HG02678 (cell line): ENCODE data around the gene CHRNB1.

ENCODE experiments used
- ATAC-seq: cut with Tn5 transposase; IDR thresholded peaks from one replicate; pipeline ENCODE4 v1.9.1; 2021; ENCODE audit warnings: mild to moderate bottlenecking, moderate library complexity; ENCODE audit not compliant: unreplicated experiment

Gene CHRNB1

GRCh38 chr17:7444682-7445618 lies at the start of gene CHRNB1:
CHRNB1 (plus strand) TSS chr17:7445061; CDS start chr17:7445128, 67 bp downstream.
- peak; percentile 62 for ATAC-seq

GRCh38 chr17:7396147-7396546 lies 48.7 kb upstream of the CHRNB1 start:
- ATAC-seq, result no peak

- ATAC-seq, result no peak
These were observed 46.2 kb upstream of the CHRNB1 start for GRCh38 chr17:7398612-7399011.

DNA sequence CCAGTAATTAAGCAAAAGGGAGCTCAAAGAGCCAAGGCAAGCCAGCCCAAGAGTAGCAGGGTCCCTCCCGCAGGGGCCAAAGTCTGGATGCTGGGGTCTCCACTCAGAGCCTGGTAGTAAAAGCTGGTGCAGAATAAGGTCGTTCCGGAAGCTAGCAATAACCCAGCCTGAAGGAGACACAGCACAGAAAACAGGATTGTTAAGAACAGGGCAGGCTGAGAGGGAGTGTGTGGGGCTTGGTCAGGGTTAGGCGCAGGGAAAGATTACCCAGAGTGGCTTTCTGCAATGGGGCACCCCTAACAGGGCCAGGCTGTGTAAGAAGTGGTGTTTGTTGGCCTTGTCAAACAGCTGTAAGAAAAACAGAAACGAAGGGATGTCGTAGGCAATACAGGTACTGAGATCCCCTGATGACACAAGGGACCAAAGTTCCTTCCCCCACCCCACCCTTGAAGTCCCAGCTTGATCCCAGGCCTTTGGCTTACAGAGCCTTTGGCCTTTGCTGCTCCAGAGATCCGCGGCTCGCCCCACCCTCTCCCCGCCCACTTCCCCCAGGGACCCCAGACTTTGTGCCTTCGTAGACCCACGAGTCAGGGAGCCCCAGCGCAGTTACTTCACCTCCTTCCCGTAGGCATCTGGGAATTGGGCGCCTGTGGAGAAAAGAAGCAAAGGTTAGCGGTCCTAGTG lies 41.7 kb upstream of the CHRNB1 start:
- no peak for ATAC-seq

DNA sequence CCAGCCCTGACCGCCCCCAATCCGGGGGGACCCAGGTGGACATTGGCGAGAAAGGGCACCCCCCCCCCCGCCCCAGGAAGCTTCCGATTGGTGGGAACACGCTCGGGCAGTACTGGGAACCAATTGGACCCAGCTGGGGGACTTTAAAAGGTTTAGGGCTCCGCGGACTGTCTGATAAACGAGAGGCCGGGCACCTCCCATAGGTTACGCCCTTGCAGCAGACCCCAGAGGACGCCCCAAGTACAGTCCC lies 41.2 kb upstream of the CHRNB1 start:
- ATAC-seq, result no peak

GRCh38 chr17:7403977-7404736 lies 40.7 kb upstream of the CHRNB1 start, which contains the start of gene TMEM256:
TMEM256 (minus strand) TSS chr17:7404097; CDS start chr17:7404084, 13 bp downstream.
- peak; percentile 96 for ATAC-seq

- ATAC-seq, result peak; percentile 9
These were observed 40.0 kb upstream of the CHRNB1 start for GRCh38 chr17:7404737-7405349.

DNA sequence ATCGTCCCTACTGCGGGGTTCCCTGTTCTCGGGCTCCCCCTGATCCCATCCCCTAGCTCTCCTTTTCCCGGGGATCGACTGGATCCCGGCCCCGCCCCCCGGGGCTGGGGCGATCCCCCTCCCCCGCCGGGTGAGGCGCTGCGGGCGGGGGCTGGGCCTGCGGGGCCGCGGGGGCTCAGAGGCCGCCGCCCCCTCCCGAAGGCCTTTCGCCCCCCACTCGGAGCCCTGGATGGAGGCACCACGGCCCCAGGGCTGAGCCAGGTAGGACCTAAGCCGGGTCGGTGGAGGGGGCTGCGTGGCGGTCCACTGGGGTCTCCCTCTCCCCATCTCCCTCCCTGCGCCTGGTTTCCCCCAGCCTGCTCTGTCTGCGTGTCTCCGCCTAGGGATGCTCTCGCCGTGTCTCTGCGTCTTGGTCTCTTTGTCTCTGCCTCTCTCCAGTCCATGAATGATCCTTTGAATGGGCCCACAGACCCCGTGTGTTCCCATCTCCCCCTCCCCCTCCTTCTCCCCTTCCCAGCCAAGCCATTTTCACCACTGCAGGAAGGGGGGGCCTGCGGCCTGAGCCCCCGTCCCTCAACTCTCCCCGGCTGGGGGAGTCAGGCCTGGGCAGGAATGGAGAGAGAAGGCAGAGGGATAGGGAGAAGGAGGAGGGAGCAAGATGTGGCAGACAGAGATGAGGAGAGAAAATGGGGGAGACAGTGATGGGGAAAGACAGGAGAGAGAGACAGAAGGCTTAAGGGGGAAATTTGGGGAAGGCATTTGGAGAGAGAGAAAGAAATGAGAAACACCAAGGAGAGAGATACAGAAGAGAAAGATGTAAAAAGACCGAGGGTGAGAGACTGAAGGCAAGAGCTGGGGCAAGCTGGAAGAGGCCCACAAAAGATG lies 39.3 kb upstream of the CHRNB1 start:
- no peak for ATAC-seq

DNA sequence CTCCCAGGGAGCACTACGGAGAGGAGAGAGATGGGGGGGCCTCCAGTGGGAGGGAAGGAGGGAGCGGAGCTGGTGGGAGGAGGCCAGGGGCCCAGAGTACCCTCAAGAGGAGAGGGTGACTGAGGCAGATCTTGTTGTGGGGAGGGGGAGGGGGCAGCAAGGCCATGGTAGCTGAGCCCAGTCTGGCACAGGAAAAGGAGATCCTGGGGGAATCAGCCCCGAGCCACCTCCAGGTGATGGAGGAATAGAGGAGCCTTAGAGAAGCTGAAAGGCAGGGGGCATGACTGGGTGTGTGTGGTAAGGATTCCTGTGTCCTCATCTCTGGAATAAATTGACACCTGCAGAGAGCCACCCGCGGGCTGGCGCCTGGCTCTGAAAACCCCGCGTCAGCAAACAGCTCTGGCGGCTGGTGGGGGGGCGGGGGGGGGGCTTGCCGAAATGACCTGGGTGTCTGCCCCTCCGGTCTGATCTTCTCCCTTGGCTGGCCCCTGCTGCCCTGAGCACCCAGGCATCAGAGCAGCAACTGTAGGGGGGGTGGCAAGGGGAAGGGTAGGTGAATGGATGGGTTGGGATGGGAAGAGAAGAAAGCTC lies 38.5 kb upstream of the CHRNB1 start:
- ATAC-seq, result no peak

GRCh38 chr17:7407082-7407481 lies 37.8 kb upstream of the CHRNB1 start:
- ATAC-seq, result no peak

DNA sequence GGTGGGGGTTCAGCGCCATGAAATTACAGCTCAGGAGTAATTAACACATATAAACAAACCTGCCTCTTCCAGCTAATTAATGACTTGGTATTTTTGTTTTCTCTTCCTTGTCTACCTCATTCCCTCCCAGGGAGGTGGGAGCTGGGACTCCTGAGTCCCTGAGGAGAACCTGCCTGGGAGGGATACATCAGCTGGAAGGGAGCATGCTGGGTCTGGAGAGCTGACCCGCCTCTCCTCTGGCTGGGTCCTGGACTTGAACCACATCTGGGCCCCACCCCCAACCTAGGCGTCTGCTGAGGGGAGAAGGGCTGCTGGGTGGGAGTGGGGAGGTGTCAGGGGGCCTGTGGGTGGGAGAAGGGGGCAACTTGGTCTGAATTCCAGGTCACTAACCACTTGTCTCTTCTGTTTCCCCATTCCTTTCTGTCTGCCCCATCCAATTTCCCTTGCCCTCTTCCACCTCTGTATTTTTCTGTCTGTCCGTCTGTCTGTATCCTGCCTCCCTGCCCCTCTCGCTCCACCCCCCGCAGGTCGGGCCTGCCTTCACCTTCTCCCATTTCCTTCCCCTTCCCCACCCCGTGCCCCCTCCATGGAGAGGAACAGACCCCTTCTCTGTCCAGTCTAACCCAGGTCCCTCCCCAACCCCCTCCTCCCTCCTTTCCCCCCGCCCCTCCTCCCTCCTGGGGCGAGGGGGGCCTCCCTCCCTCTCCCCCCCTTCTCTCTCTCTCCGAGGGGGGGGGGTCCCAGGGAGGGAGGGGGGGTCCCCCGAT lies 37.2 kb upstream of the CHRNB1 start, which contains the start of gene NLGN2:
TSS of gene NLGN2 (plus strand) at position 361 of the 767 bp plus-strand sequence. CDS start 411 bp downstream, outside the sequence.
- ATAC-seq, result no peak

GRCh38 chr17:7408252-7408727 lies 36.6 kb upstream of the CHRNB1 start:
- ATAC-seq, result no peak

- no peak for ATAC-seq
These were observed 36.0 kb upstream of the CHRNB1 start for GRCh38 chr17:7408863-7409262.

- no peak for ATAC-seq
These were observed 35.1 kb upstream of the CHRNB1 start for GRCh38 chr17:7409716-7410115.

DNA sequence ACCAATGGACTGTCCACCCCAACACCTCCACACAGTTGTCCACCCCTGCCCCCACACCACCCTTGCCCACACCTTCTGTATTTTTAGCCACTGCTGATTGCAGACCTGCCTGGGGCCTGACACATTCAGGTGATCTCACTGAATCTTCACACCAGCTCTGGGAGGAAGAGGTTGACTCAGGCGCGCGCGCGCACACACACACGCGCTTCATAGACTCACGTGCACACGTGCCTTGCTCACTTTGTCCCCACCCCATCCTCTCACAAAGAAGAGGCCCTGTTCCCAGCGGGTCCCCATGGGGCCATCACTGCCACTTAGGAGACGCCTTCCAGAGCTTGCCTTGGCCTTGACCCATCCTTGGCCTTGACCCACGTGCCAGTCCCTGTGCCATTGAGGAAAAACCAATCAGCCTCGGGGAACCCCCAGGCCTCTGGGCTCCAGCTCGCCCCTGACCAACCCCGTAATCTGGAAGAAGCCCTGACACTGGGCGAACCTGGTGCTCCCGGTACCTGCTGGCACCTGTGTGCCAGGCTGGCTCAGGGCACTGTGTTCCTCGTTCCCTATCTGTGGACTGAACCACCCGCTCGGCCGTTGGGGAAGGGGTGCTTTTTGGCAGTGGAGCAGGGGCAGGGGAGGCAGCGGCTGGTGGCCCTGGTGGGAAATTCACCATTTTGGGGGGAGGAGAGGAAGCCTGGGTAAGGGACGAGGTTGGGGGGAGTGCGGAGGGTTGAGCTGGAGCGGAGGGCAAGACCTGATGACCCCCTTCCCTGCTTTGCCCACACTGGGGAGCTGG lies 34.0 kb upstream of the CHRNB1 start:
- ATAC-seq, result no peak

GRCh38 chr17:7411427-7411750 lies 33.5 kb upstream of the CHRNB1 start:
- ATAC-seq, result no peak

DNA sequence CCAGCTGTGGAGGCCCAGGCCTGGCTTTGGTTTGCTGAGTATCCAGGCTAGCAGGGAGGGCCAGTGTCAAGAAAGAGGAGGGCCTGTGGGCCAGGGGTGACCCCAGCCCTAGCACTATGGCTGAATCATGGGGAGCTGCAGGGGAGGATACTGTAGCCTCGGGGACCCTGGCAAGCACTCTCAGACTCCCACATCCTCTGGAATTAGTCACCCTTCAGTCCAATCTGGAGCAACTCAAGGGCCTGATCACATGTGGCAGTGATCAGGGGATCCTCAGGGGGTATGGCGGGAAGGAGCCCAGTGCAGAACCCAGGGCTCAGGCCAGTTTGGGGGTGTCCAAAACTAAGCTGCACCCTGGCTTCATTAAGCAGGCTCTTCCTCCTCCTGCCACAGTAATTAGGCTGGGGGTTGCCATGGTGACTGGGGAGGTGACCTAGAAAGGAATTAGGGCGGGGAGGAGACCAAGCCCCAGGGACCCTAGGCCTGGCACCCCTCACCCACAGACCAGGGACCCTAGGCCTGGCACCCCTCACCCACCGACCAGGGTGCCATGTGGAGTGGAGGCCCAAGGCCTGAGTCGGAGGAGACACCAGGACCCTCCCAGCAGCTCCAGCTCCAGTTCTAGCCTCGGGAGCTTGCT lies 31.4 kb upstream of the CHRNB1 start:
- no peak for ATAC-seq

- ATAC-seq, result no peak
These were observed 30.0 kb upstream of the CHRNB1 start for GRCh38 chr17:7414837-7415236.
